ENCODE data around the gene SSBP3.

DNA sequence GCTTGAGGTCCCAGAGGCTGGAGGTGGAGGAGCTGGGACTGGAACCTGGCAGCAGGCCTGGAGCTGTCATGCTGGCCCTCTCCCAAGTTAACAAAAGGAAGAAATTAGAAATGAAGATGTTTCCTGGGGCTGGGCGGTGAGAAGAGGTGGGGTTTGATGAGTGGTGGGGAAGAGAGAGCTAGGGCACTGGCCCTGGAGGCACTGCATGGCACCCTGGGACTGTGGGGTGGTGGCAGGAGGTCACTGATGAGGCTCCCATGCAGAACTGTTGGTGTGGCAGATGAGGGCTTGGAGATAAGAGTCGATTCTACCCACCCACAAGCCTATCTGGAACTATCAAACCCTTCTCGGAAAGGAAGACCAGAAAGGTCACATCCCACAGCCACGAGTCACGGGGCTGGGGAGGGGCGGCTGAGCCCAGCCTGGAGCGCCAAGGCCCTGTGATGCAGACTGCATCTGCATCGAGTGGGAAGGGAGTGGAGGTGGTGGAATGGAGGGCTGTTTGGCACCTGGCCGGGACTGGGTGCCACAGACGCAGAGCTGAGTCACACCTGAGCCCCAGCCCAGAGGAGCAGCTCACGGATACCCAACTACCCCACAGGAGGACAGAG, 176.8 kb downstream of the SSBP3 start:
- no peak for TF ChIP-seq EZH2 (IDR thresholded peaks at IDR 0.05; ENCODE audit: low read depth, unreplicated experiment)
- TF ChIP-seq, protein P1, sequence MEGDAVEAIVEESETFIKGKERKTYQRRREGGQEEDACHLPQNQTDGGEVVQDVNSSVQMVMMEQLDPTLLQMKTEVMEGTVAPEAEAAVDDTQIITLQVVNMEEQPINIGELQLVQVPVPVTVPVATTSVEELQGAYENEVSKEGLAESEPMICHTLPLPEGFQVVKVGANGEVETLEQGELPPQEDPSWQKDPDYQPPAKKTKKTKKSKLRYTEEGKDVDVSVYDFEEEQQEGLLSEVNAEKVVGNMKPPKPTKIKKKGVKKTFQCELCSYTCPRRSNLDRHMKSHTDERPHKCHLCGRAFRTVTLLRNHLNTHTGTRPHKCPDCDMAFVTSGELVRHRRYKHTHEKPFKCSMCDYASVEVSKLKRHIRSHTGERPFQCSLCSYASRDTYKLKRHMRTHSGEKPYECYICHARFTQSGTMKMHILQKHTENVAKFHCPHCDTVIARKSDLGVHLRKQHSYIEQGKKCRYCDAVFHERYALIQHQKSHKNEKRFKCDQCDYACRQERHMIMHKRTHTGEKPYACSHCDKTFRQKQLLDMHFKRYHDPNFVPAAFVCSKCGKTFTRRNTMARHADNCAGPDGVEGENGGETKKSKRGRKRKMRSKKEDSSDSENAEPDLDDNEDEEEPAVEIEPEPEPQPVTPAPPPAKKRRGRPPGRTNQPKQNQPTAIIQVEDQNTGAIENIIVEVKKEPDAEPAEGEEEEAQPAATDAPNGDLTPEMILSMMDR (conservative IDR thresholded peaks at IDR 0.05; ENCODE audit: low read depth in 2 of 2), result no peak
- no peak for TF ChIP-seq POLR2AphosphoS5 (IDR thresholded peaks at IDR 0.05; ENCODE audit: low read depth)
